Measurements from ENCODE around the gene GRID2. TPM values are rescaled to one million over a fixed set of nuclear protein-coding genes. Genes with fewer than 3 reads are reported as not detected.

The GRID2 gene
- total RNA-seq, 4 donors from 2014 or later, result not detected

- TF ChIP-seq CTCF (IDR thresholded peaks at IDR 0.05; ENCODE audit: low read depth), result no peak
Measured at GRCh38 chr4:92382128-92382527, 78.4 kb downstream of the GRID2 start.

GRCh38 chr4:92387459-92388069 is 83.8 kb downstream of the GRID2 start:
- TF ChIP-seq CTCF (IDR thresholded peaks at IDR 0.05; ENCODE audit: low read depth), result no peak

- no peak for TF ChIP-seq CTCF (IDR thresholded peaks at IDR 0.05; ENCODE audit: low read depth)
Measured at GRCh38 chr4:92399032-92399431, 95.3 kb downstream of the GRID2 start.

GRCh38 chr4:92406488-92406887 is 102.7 kb downstream of the GRID2 start:
- TF ChIP-seq CTCF (IDR thresholded peaks at IDR 0.05; ENCODE audit: low read depth), result no peak

GRCh38 chr4:92421920-92422319 is 118.2 kb downstream of the GRID2 start:
- TF ChIP-seq CTCF (IDR thresholded peaks at IDR 0.05; ENCODE audit: low read depth), result no peak

GRCh38 chr4:92433272-92433758 is 129.5 kb downstream of the GRID2 start:
- no peak for TF ChIP-seq CTCF (IDR thresholded peaks at IDR 0.05; ENCODE audit: low read depth)

- no peak for TF ChIP-seq CTCF (IDR thresholded peaks at IDR 0.05; ENCODE audit: low read depth)
Measured at GRCh38 chr4:92445127-92445526, 141.4 kb downstream of the GRID2 start.
